Activated T-cell treated with anti-CD3 and anti-CD28 coated beads for 24 hours (primary cell): ENCODE data around the gene ULK4.

Source experiments
- DNase-seq: peaks from one replicate; pipeline ENCODE4 v3.0.0-alpha.2; 2020; ENCODE audit warnings: low read depth

ULK4 gene

DNA sequence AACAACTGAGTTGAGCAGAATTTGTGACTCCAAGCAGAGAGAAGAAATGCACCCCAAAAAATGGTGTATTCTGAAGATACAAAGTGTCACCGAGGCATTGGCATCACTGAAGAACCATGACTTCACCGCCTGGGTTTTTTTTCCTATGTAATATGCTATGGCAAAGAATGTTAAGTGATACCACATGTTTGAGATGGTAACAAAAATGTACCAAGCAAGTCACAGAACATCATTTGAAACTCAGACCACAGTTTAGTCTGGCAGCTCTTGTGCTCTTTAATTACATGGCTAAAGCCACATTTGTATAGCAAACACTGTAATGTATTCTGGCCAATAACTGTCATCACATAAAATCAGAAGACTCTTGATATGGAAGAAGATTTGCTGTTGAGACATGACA, 323.5 kb downstream of the ULK4 start:
- DNase-seq, result no peak

DNA sequence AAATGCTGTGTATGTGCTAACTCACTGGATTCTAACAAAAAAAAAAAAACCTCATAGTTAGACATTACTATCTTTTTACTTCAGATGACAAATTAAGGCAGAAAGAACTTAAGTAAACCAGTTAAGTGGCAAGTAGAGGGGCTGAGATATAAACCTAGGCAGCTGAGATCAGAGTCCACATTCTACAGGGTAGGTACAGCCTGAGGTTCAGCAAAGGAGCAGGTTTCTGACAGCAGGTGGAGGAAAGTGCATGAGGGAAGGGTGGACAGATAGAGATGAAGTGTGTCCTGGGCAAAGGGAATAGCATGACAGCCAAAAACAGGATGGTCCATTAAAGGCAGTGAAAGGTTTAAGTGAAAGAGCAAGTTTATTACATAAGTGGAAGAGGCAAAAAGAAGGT, 329.2 kb downstream of the ULK4 start:
- no peak for DNase-seq

DNA sequence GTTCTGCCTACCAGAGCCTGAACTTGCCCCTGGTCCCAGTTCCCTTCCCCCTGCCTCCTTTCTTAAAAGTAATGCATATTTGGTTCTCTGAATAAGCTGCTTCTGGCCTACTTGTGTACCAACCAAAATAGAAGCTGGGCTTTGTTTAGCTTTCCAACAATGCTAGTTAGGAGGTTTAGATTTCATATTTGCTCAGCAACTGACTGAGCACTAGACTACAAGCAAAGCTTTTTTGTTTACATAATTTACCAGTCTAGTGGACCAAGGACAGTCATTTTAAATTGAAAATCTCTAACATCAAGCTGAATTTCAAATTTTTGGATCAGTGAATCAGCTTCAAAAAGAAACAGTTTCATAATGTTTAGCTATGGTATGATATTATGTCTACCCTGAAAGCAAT, 331.2 kb downstream of the ULK4 start:
- DNase-seq, result no peak

DNA sequence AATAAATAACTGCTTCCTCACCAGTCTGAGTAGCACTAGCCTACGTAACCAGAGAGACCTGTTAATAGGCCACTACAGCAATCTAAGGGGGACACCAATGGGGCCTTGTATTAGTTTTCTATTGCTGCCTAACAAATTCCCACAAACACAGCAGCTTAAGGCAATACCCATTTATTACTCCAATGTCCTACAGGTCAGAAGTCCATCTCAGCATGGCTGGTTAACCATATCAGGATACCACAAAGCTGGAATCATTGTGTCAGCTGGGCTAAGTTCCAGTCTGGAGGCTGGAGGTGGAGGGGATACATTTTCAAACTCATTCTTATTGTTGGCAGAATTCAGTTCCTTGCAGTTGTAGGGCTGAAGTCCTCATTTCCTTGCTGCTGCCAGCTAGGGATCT, 331.9 kb downstream of the ULK4 start:
- no peak for DNase-seq

DNA sequence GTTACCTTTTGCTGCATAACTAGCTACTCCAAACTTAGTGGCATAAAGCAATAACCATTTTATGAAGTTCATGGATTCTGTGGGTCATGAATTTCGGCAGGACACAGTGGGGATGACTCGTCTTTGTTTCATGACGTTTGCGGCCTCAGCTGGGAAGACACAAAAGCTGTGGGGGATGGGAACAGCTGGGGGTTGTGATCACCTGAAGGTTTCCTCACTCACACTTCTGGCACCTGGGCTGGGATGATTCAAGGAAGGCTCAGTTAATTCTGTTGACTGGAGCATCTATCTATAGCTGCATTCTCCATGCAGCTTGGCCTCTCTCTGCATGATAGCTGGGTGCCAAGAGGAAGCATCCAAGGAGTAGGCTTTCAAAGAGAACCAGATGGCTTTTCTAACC, 332.8 kb downstream of the ULK4 start:
- DNase-seq, result no peak

DNA sequence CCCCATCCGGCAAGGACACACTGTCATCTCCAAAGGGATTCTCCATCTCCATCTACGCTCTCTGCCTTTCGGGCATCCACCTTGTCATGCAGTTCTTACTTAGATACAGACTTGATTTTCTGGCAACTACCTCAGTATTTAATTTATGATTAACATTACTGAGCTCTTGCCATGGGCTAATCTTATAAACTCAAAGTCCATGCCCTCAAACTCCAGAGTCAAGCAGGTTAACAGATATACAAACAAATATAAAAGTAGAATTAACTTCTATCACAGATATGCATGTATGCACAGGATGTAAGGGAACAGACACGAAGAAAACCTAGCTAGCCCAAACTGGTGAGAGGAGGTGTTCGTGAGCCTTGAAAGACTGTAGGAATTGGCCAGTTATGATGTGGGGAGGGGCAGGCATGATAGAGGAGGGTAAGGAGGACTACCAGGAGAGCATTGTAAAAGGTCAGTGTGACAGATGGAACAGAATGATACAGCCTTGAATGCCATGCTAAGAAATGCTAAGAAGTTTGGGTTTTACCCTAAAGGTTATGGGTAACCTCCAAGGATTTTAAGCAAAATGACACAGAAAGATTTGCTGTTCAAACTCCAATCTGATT, 334.3 kb downstream of the ULK4 start:
- no peak for DNase-seq

DNA sequence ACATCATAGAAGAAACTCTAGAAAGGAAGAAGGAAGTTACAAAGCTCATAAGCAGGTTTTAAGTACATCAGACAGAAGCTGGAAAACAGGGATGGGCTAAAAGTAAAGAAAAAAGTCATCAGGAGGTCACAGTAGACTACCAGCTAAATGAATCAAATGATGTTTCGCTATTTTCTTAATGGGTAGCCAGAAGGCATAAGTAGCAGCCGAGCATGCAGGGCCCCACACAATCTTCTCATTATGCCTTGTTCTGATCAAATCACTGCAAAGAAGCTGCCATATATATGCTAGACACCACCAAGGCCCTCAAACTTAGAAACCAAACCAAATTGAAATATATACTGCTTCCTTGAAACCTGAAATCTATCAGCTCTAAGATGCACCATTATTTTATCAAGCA, 349.1 kb downstream of the ULK4 start:
- no peak for DNase-seq

DNA sequence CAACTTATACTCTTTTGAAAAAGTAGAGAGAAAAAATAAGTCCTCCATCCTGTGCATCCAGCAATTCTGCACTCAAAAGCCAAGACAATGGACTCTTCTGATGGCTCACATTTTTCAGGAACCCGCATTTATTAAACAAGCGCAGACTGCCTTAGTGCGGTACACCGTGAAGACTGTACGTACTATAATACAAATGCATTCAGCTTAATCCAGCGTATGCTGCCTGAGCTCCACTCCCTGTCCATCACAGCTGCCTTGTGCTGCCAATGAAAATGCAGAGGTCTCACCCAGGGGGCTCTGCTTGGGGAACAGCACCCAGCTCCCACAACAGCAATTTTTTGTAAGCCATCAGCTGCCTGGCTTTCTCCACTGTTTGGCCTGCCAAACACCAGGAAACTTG, 350.9 kb downstream of the ULK4 start:
- DNase-seq, result no peak

DNA sequence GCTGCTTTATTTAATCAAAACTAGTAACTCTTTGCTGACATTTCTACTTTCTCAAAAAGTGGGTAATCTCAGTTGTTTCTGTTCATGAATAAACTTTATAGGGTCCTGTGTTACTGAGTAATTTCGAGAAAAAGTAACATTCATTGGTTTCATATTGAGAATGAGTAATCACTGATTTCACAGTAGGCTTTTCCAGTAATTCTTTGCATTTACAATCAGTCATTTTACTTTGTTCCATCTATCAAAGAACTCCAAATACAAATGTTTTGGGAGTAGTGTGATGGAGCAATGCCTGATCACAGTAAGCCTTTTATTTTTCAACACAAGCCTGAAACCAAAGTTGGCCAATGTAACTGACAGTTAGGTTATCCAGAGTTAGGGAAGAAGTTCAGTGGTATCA, 353.6 kb downstream of the ULK4 start:
- no peak for DNase-seq

DNA sequence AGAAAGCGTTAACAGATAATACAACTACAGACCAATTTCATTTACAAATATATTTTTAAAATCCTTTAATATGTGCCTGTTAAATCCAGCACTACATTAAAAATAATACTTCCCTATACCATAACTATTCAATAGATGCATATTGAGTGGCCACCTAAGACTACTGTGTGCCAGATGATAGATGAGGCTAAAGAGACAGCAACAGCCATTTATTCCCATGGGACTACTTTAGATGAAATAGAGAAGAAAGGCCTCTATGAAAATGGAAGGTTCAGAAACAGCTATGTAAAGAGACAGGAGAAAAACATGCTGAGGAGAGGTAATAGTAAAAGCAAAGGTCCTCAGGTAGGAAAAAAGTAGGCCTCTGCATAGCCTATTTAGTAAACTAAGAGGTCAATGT, 358.1 kb downstream of the ULK4 start:
- DNase-seq, result no peak

DNA sequence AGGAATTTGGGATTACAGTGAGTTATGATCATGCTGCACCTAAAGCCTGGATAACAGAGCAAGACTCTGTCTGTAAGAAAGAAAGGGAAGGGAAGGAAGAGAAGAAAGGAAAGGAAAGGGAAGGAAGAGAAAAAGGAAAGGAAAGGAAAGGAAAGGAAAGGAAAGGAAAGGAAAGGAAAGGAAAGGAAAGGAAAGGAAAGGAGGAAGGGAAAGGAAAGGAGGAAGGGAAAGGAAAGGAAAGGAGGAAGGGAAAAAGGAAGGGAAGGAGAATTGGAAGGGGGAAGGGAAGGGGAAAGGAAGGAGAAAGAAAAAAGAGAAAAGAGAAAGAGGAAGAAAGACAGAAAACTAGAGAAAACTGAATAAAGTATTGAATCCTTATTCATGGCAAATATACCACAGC, 359.8 kb downstream of the ULK4 start:
- DNase-seq, result no peak

DNA sequence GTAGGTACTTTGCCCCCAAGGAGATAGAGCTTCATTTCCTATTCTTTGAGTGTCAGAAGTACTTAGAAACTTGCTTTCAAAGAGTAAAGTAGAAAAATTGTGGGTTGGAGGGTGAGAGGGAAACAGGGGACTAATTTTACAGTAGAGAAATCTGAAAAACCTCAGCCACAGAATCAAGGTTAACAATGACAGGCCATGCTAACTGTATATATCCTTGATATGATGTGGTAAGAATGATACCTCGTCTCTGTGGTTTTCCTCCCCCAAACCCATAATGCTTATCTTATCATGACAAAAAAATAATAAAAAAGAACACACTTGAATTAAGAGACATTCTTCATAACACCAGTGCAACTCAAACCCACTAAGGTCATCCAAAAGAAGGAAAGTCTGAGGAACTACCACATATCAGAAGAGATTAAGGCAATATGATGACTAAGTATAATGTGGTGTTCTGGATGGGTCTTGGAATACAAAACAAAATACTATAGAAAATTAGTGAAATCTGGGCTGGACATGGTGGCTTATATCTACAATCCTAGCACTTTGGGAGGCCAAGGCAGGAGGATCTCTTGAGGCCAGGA, 360.4 kb downstream of the ULK4 start:
- DNase-seq, result no peak

DNA sequence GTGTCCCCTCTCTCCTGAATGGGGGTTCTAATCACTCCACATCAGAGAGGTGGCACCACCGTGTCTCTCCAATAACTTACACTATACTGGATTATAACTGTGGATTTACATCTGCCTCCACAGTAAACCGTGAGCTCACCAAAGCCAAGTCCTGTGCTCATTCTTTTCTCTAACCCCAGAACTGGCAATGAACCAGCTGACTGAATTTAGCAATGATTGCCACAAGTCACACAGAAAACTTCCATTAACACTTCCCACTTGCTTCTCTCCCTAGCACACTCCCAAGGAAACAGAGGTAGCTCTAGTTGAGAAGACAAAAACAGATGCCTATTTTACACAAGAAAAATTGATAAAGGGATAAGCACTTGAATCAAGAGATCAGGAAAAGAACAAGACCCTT, 361.3 kb downstream of the ULK4 start:
- DNase-seq, result no peak

DNA sequence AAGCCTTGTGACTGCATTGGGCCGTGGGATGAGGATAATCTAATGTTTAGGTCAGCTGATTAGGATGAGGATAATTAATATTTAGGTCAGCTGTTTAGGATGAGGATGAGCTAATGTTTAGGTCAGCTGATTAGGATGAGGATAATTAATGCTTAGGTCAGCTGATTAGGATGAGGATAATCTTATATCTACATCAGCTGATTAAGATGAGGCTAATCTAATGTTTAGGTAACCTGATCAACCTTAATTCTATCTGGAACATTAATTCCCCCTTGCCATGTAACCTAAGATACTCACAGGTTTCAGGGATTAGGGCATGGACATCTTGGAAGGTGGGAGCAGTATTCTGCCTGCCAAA, 362.8 kb downstream of the ULK4 start:
- no peak for DNase-seq

DNA sequence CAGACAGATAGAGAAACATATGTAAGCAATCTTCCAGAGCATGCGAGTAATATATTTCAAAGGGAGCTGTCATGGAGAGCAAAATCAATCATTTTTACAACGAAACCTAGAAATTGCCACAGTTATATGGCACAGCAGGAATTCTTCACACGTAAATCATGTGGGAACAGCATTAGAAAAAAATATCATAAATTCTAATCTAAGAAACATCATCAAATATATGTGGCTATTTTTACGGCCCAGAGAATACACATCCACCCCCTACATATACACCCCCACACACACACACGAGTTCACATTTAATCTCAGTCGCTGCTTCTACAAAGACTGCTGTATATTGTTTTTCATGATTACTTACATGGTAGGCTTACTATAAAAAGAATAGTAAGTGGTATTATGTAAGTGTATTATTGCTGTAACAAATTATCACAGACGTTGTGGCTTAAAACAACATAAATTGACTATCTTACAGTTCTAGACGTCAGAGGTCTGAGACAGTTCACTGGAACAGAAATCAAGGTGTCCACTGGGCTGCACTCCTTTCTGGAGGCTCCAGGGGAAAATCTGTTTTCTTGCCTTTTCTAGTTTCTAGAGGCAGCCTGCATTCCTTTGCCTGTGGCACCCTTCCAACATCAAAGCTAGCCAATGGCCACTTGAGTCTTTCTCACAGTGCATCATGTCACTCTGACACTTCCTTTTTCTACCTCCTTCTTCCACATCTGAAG, 363.3 kb downstream of the ULK4 start:
- DNase-seq, result no peak

DNA sequence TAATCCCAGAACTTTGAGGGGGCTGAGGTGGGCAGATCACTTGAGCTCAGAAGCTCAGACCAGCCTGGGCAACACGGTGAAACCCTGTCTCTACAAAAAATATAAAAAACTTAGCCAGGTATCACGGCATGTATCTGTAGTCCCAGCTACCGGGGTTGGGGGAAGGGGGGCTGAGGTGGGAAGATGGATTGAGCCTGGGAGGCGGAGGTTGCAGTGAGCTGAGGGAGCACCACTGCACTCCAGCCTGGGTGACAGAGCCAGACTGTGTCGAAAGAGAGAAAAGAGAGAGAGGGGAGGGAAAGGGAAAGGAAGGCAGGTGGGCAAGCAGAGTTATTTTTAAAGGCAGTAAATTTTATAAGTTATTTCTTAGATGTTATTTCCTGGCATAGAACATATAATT, 368.1 kb downstream of the ULK4 start:
- no peak for DNase-seq

DNA sequence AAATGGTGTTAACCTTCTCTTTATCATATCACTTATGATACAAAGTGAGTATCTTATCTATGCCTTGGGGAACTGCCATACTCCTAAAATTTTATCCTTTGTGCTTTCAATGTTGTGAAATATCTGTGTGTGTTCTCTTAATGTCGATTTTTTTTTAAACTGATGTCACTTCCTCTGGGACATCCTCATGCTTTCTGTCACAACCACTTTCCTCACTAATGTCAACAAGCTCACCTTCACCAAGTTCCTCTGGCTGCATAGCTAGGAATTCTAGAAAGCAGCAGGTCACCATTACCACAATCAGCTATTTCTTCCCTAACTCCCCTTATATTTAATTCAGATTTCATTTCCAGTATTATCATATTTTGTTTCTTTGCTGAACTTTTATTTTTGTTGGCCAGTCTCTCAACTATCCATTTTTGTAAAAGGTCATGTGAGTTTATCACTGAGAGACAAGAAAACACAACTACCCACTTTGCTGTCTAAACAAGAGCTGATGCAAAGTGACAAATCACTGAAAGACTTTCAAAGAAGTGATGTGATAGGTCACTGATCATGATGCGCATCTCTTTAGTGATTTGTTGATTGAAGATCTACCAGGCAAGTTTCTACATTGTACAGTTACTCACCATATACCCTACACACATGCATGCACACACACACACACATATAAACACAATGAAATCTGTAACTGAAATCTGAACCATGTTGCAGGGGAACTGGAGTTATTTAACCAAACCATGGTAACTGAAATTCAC, 369.0 kb downstream of the ULK4 start:
- no peak for DNase-seq

DNA sequence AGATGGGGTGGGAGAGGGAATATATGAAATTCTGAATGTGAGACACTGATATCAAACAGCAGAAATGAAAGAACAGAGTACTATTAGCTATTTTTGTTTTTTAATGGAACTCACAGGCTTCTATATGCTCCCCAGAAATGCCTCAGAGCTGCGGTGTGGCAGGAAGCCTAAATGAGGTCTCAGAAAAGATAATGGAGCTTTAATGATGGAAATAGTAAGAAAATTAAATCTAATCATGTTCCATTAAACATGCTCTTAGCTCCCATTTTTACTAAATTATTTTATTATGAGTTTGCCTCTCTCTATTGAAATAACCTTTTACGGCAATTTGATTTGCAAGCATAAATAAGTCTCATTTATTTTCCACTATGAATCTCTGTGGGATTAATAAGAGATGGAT, 378.9 kb downstream of the ULK4 start:
- no peak for DNase-seq

DNA sequence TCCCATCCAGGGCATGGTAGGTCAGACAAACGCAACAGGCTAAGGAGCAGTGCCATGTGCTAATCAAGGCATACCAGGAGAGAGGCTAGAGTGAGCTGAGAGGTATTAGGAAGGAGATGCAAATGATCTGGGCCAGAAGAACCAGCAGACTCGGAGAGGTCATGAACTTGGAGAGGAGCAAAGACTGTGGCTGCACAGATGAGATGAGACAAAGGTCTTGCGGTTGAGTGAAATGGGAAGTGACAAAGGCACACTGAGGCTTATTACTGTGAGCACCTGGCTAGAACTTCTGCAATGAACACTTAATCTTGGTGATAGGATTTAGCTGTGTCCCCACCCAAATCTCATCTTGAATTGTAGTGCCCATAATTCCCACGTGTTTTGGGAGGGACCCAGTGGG, 380.2 kb downstream of the ULK4 start:
- DNase-seq, result no peak

DNA sequence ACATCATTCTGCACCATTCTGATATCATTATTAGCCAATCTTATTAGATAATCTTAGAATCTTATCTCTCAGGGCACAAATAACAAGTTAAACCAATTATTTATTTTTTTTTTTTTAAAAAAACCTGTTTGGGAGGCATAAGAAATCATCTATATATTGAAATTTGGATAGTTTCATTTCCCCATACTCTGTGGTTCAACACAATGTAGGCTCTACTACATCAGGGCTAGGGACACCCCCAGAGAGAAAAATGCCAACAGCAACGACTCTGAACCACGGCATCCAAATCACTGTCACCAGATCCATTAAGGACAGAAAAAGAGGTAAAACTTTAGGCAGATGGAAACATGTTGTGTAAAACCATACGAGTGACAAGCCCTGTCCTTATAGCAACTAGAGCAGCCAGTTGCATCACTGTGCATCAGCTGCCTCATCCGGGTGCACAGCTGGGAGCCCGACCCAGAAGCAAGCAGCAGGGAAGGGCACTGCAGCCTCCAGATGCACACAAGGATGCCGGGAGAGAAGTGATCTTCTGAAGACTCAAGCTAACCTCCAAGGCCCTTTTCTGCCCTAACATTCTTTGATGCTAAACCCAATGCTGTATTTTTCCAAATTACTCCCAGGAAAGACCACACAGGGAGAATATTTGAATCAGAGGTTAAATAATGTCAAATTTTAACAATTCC, 381.5 kb downstream of the ULK4 start:
- no peak for DNase-seq

DNA sequence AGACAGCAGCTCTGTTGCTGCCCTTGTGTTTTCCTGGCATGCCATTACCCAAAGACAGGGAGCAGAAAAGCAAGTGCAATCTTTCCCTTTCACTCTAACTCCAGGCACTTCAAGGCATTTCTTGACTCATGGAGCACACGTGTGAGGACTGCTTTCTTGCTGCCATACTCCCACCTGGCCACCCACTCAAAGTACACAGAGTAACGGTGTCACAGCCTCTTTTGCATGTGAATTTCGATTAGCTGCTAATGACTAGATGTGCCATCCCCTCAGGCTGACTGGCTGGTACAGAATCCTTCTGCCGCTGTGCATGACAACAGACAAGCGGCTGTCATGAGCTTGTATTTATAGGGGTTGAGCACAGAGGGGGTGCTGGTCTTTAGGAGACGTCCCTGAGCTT, 382.0 kb downstream of the ULK4 start:
- DNase-seq, result no peak

DNA sequence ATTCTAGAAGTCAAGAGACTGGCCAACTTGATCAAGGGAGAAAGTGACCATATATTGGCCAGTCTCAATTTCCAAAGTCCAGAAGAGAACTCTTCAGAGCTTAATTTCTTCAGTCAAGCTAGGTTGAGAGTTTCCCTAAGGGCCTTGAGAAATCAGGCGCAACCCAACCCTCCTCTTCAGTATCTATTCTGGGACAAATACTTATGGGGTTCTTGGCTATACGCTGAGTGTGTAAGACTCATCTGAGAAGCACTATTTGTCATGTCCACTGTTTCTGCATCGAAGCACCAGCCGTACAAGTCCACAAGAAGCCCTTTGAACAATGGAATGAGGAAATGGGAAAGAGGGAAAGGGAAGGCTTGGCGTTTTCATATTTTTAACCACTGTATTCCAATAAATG, 383.1 kb downstream of the ULK4 start:
- DNase-seq, result no peak

DNA sequence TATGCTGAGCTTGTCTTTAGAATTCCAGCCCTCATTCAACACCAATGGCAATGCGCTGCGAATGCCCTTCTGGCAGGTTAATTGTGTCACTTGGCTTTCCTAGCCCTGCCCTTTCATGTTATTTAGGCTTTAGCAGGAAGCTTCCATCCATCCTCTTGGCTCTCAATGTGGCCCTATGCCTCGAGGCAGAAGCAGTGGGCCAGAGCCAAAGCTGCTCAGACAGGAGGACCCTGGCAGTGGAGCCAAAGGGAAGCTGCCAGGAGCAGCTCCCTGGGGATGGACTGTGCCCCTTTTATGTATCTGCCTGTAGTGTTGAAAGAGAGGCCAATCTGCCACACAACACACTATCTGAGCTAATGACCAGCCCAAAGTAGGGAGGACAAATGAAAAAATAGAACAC, 386.2 kb downstream of the ULK4 start:
- DNase-seq, result no peak
